MV-4-11 (cell line): ENCODE data around the gene ATP10D.
"Not testable (repeated sequence)": the region's sequence is repeated elsewhere in the genome, so short reads cannot be mapped to it uniquely, and the experiment has no call there.

ENCODE experiments used
- DNase-seq: peaks from one replicate; lab custom pipeline; 2025; lab: John Stamatoyannopoulos, UW

The ATP10D gene

DNA sequence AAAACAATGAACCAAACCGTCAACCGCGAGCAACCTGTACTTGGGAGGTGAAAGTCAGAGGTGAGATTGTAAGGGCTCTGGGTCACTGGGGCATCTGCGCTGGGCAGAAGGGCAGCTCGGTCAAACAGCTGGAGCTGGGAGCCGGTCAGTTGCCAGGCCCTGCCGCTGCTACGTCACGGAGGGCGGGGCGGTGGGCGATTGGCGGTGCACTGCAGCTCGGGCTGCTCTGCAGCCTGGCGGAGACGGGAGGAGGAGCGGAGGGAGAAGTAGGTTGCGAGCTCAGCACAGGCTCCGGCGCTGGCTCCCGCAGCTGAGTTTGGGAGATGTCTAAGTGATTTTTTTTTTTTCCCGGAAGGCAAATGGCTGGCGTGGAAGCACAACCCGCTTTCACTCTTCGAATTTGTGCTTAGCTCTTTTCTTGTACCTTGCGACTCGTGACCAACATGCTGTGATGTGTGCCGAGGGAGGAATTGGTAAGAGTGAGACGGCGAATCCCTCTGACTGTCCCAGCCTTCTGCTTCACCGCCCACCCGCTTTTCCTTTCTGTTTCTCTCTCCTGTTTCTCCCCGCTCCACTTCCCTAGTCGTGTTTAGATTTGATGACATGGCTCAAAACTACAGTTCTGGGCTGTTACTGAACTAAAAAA is at the start of gene ATP10D:
Gene ATP10D, plus strand, starts transcription at position 229 of the 646 bp plus-strand sequence. CDS start 27,266 bp downstream, outside the sequence.
- peak; percentile 84 for DNase-seq

GRCh38 chr4:47442980-47443379 is 42.1 kb upstream of the ATP10D start:
- peak; percentile 97 for DNase-seq

- peak; percentile 70 for DNase-seq
Measured at GRCh38 chr4:47444031-47444430, 41.0 kb upstream of the ATP10D start.

DNA sequence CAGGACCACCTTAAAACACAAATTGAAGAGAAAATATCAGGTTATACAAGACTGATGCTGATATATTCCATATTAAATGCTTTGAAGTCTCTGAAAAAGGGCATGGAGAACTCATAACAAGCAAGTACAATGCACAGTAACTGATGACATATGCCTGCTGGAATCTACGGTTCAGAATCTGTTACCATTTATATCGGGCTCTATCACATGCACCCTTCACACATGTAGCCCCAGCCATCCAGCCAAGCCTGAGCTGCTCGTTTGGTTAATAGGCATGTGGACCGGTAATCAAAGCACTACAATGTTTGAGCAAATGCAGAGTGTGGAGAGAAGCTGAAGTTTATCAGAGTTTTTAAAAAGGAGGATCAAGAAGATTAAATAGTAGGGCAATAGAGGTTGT is 33.4 kb upstream of the ATP10D start:
- DNase-seq: no peak

- no peak for DNase-seq
Measured at GRCh38 chr4:47462799-47463234, 22.3 kb upstream of the ATP10D start.

DNA sequence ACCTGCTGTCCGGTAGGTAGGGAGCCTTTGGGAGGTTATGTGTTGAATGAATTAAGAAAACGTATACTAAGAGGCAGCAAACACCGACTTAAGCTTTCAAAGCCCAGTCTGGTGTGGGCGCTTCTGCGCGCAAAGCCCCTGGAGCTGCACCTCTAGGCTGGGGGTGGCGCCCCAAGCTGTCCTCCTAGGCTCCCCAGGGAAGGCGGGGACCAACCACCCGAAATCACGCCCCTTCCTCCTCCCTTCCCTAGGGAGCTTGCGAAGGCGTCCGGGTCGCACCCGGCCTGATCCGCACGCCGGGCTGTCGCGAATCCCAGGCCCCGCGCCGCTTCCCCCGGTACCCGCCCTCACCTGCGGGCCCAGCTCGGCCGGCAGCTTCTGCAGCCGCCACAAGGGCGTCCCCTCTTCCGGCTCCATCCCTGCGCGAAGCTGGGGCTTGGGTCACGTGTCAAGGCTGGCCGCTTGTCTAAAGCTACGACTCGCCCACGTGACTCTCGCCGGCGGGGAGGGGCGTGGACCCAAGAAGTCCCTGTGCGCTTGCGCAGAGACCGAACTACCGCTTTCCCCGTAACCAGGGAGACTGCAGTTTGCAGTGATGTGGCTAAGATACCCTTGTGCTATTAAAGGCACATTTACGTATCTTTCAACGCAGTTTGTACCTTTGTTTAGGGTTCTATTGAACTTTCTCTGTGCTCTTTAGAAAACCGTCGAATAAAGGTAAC is 21.7 kb upstream of the ATP10D start, which contains the start of gene COMMD8:
Gene COMMD8, minus strand, starts transcription at position 468 of the 722 bp plus-strand sequence. Its CDS starts 51 bp downstream, at position 417.
- DNase-seq: peak; percentile 98

- DNase-seq: peak; percentile 74
Measured at GRCh38 chr4:47465004-47465403, 20.1 kb upstream of the ATP10D start.

- no peak for DNase-seq
Measured at GRCh38 chr4:47466056-47466785, 18.9 kb upstream of the ATP10D start.

DNA sequence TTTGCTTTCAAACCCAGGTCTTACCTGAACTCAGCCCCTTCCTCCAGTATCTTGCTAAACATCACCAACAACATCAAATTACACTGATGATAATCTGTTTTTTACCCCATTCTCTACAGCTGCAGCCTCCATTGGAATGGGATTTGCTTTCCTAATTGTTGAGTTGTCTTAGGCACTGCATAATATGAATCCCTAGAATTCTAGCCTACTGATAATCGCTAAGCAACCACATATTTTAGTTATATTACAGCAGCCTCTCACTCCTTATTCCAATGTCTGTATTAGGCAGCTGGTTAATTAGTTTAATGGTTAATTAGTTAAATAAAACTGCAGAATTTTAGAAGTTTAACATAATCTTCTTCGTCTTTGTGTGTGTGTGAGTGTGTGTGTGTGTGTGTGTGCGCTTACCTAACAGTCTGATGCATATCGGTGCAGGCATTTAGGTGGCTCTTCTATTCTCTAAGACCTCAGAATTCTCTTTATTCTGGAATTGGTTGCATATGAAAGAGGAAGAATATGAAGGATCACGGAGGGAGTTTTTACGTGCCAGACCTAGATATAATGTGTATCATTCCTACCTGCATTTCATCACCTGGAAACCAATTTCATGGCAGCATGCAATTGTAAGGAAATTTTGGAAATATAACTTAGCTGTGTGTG is 16.2 kb upstream of the ATP10D start:
- DNase-seq: no peak

GRCh38 chr4:47469951-47470350 is 15.1 kb upstream of the ATP10D start:
- no peak for DNase-seq

DNA sequence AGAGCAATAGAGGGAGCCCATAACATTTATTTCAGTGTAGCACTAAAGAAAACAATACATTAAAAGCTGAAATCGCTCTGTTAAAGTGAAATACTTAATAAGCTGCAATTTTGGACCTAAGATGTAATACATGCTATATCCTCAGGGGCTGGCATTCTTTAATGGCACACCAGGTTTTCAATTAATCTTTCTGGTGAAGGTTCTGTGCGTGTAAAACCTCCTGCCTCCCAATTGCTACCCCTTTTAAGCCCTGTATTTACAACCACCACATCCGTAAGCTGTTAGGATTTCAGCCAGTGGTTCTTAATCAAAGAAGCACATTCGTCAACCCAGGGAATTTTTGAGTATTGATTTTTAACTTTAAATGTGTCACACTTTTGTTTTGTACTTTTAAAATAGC is 14.0 kb upstream of the ATP10D start:
- DNase-seq: no peak

- DNase-seq: no peak
Measured at GRCh38 chr4:47471591-47471990, 13.5 kb upstream of the ATP10D start.

DNA sequence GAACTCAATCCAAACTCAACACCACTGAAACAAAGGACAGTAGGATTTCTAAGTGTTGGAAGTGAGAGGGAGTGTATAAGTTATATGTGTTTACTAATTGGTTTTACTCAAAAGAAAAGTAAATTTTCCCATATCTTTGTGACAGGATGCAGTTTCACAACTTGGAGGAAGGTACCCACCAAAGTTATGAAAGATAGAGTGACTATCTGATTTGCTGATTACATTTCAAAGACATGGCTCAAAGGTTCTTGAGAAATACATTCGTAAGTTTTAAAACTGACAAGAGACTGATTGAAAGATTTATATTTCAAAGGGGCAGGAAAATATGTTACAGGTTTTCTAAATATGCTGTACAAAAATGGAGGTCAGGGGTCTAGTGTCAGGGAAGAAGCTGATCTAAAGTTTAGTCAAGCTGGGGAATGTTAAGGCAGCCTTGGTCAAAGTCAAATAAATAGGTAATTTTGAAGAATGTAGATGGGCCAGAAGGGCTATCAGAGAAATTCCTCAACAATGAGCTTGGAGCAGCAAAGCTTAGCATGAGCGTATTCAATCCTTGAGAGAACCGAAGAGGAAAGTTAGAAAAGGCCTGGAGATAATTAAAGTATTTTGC is 11.8 kb upstream of the ATP10D start:
- no peak for DNase-seq

DNA sequence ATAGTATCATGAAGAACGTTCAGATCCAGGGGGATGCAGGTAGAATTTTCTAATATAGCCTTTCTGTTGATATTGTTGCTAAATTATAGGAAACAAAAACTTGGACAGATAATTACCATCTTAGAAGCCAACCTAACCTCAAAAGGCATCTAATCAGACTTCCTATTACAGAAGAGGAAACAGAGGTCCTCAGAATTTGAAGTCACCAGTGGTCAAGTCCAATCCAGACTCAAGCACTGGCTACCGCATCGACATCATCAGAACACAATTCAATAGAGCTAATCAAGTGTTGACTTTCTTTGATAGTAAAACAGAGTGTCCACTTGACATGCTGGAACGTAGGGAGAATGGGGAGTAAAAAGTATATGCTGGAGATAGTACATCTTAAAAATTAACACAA is 10.3 kb upstream of the ATP10D start:
- DNase-seq: no peak

DNA sequence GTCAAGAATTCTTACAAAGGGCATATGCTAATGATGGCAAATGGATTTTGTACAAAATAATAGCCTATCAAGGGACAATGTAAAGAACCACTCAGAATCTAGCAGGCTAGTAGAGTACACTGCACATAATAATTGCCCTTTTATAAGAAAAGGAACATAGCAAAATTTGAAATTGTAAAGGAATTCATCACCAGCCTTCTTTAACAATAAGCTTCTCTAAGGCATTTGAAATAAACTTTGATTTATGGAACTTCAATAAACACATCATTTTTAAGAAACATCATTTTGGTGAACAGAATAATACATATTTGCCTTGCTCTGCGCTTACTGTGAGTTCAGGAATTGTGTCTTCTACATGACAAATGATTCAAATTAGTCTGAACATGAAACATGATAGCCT is 9.7 kb upstream of the ATP10D start:
- DNase-seq: no peak

GRCh38 chr4:47478804-47479203 is 6.3 kb upstream of the ATP10D start:
- no peak for DNase-seq

GRCh38 chr4:47482326-47482725 is 2.7 kb upstream of the ATP10D start:
- peak; percentile 71 for DNase-seq

DNA sequence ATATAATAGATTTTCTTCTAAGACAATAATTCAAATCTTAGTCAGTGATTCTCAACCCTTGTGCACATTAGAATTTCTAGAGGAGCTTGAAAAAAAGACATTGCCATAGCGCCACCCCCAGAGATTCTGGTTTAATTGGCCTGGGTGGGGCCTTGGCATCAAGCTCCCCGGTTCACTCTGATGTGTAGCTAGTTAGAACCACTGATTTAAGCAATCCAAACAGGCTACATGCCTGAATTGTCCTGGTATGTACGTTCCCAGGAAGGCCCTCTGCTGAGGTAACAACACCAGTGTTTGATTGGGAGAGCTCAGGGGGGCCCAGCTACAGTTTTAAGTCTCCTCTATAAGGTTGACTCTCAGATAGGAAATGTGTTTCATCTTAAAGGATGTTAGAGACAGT is 1.3 kb upstream of the ATP10D start:
- no peak for DNase-seq

DNA sequence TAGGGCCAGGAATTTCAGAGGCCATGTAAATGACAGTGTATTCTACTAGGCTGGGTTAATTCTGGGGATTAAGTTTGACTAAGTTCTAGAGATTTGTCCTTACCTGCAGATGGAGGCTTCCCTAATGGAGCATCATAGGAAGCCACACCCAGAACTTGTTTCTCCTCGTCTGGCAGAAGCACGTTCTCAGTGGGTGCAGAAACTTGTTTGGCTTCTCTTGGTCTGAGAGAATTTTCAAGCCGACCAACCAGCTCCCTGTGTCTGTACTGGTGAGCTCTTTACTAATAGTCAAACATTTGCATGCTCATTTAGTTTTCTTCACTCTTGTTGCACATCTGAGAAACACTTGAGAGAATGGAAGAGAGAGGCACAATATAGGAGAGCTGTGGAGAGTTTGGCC is 907 bp upstream of the ATP10D start:
- no peak for DNase-seq

- DNase-seq: no peak
Measured at GRCh38 chr4:47485768-47486167, 693 bp downstream of the ATP10D start.

- no peak for DNase-seq
Measured at GRCh38 chr4:47486231-47486673, 1.2 kb downstream of the ATP10D start.

- DNase-seq: not testable (repeated sequence)
Measured at GRCh38 chr4:47486727-47487126, 1.7 kb downstream of the ATP10D start.
